Vagina (tissue), 2 donors: Measurements from ENCODE around the gene RAB11FIP4. TPM values are rescaled to one million over a fixed set of nuclear protein-coding genes. Genes with fewer than 3 reads are reported as not detected.
"Not testable (repeated sequence)": the region's sequence is repeated elsewhere in the genome, so short reads cannot be mapped to it uniquely, and the experiment has no call there.

ENCODE experiments used
- DNase-seq, 2 donors: peaks; one replicate each; pipeline ENCODE4 v3.0.0-alpha.2; 2017; ENCODE audit errors: extremely low spot score in 2 of 2
- H3K27ac ChIP-seq: fragments of 200-600 bp; sonication (generic); one replicate; pipeline ENCODE4 v1.5.1; 2019
- H3K27me3 ChIP-seq: fragments of 200-600 bp; sonication (generic); one replicate; pipeline ENCODE4 v1.5.1; 2019
- H3K36me3 ChIP-seq, 2 donors: fragments of 200-600 bp; sonication (generic); one replicate each; pipeline ENCODE4 v1.5.1; 2017 to 2019
- H3K4me1 ChIP-seq: fragments of 200-600 bp; sonication (generic); one replicate; pipeline ENCODE4 v1.5.1; 2019
- H3K4me3 ChIP-seq, 2 donors: fragments of 200-600 bp; sonication (generic); 1 replicate in 1 of 2; 2 replicates in 1 of 2; pipeline ENCODE4 v1.5.1; 2016 to 2019
- H3K9me3 ChIP-seq: fragments of 200-600 bp; sonication (generic); one replicate; pipeline ENCODE4 v1.5.1; 2019
- POLR2A ChIP-seq, 2 donors: fragments of 450-650 bp; IDR thresholded peaks; one replicate each; pipeline ENCODE4 v1.6.1; 2017; ENCODE audit warnings: antibody characterized with exemption in 2 of 2, mild to moderate bottlenecking in 2 of 2, moderate library complexity in 2 of 2
- POLR2AphosphoS5 ChIP-seq, 2 donors: sonication (generic); formaldehyde crosslinking; IDR thresholded peaks; one replicate each; pipeline ENCODE4 v1.9.0; 2017; ENCODE audit warnings: antibody characterized with exemption in 2 of 2, mild to moderate bottlenecking in 2 of 2, low read depth in 1 of 2; ENCODE audit not compliant: insufficient read depth in 1 of 2
- intact Hi-C: fragments of 100-400 bp; cut with DNase I; formaldehyde crosslinking; loops from one replicate; pipeline ENCODE4 v1.15.1; 2023
- total RNA-seq: library from RNA; depleted of rRNA; stranded (reverse); fragments of >200 nt; gene quantifications from one replicate; pipeline ENCODE4 v1.2.3, GENCODE V29; 2016
- TF ChIP-seq, protein P1 (sequence below), 3 experiments: fragments of 450-650 bp in 2 of 3; fragments of 200-600 bp in 1 of 3; sonication (generic) in 1 of 3; IDR thresholded peaks; one replicate each; pipeline ENCODE4 v1.5.1; 2017 to 2019; ENCODE audit warnings: antibody characterized with exemption in 3 of 3, mild to moderate bottlenecking in 2 of 3, moderate library complexity in 2 of 3

Gene RAB11FIP4
- total RNA-seq, 1 donor from 2014 or later: 11.0 TPM

DNA sequence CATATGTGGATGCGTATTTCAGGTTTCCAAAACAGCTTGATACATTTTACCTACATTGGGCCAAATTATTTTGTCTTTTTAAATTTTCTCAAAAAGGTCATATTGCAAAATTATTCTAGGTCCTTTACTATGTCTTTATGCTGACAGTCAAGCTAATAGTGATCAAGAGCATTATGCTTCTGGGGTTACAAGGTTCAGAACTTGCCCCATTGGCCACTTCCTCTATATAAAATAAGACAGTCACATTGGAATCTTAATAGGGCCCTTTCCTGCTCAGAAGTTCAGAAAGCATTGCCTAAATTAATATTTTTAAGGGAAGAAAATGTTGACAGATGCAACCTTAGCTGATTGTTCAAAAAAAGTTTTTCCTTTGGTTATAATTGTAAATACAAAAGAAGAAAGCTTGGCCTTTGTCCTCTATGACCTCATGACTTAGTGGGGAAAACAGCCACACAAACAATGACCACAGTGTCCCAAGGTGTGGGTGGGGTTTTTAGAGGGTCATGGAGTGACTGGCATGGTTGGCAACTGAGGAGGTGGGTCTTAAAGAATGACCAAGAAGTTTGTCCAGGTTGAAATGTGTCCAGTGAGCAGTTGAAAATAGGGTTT lies 11.8 kb upstream of the RAB11FIP4 start:
- Histone ChIP-seq H3K27me3 (no peaks in the 10 kb centered on the region), H3K4me1 (no peaks in the 10 kb centered on the region), H3K4me3 (no peak overlapping the region), H3K27ac (no peak overlapping the region), H3K36me3 (no peaks in the 10 kb centered on the region), H3K9me3 (no peaks in the 10 kb centered on the region)
- TF ChIP-seq, protein P1, sequence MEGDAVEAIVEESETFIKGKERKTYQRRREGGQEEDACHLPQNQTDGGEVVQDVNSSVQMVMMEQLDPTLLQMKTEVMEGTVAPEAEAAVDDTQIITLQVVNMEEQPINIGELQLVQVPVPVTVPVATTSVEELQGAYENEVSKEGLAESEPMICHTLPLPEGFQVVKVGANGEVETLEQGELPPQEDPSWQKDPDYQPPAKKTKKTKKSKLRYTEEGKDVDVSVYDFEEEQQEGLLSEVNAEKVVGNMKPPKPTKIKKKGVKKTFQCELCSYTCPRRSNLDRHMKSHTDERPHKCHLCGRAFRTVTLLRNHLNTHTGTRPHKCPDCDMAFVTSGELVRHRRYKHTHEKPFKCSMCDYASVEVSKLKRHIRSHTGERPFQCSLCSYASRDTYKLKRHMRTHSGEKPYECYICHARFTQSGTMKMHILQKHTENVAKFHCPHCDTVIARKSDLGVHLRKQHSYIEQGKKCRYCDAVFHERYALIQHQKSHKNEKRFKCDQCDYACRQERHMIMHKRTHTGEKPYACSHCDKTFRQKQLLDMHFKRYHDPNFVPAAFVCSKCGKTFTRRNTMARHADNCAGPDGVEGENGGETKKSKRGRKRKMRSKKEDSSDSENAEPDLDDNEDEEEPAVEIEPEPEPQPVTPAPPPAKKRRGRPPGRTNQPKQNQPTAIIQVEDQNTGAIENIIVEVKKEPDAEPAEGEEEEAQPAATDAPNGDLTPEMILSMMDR (IDR thresholded peaks at IDR 0.05): no peak
- TF ChIP-seq POLR2A (IDR thresholded peaks at IDR 0.05) (no peak), POLR2AphosphoS5 (IDR thresholded peaks at IDR 0.05; ENCODE audit: insufficient read depth in 1 of 2, low read depth in 1 of 2) (no peak)
- intact Hi-C loops: no loop called here
- no peak for DNase-seq

DNA sequence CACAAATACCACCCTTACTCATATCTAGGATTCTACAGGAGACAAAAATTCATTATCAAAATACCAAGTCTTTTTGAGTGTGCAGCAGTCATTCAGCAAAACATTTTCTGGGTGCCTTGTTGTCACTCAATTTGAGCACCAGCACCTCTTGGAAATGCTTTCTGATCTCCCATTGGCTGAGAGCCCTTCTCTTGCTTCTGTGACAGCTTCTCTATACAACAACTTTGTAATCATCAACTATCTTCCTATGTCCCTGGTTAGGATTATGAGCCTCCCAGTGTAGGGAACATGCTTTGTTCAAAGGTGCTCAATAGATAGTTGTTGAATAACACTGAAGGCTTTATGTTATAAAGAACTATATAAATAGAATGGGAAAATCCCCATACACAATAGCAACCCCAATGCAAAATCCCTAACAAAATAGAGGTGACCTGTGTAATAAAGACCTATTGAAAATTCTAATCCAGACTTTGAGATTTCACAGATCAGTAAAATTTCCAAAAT lies 10.3 kb upstream of the RAB11FIP4 start:
- DNase-seq: no peak
- H3K36me3 ChIP-seq: no peaks in the 10 kb centered on the region
- H3K4me1 ChIP-seq: no peaks in the 10 kb centered on the region
- no peaks in the 10 kb centered on the region for H3K9me3 ChIP-seq
- H3K4me3 ChIP-seq: no peak overlapping the region
- TF ChIP-seq, protein P1 (IDR thresholded peaks at IDR 0.05): no peak
- TF ChIP-seq POLR2A (IDR thresholded peaks at IDR 0.05): no peak
- H3K27ac ChIP-seq: no peak overlapping the region
- H3K27me3 ChIP-seq: no peaks in the 10 kb centered on the region
- intact Hi-C loops: no loop called here

DNA sequence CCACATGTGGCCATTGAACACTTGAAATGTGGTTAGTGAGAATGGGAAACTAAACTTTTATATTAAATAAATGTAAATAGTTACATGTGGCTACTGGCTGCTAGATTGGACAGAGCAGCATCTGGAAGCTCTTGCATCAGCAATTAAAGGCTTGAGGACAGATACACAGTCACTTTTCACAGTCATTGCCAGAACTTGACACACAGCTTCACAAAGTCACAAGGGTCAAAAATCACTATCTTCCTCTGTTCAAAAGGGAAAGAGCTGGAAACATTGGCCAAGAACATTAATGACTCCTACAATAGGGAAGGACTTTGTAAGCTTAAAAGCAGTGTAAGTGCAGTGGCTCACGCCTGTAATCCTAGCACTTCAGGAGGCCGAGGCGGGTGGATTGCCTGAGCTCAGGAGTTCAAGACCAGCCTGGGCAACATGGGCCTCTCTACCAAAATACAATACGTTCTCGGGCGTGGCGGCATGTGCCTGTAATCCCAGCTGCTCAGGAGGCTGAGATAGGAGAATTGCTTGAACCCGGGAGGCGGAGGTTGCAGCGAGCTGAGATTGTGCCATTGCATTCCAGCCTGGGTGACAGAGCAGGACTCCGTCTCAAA lies 8.7 kb upstream of the RAB11FIP4 start:
- H3K4me3 ChIP-seq, intact Hi-C loops, H3K4me1 ChIP-seq, H3K27me3 ChIP-seq, H3K9me3 ChIP-seq, DNase-seq, H3K27ac ChIP-seq, H3K36me3 ChIP-seq: not testable (repeated sequence)

DNA sequence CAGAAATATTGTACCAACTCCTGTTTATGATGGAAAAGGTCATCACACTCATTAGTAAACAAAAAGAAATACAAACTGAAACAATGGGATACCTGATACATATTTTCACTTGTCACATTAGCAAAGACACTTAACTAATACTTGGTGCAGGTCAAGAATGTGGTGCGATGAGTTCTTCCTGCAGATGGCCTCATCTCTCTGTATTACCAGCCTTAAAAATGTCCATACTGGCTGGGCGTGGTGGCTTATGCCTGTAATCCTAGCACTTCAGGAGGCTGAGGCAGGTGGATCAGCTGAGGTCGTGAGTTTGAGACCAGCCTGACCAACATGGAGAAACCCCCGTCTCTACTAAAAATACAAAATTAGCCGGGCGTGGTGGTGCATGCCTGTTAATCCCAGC lies 8.0 kb upstream of the RAB11FIP4 start:
- H3K4me3 ChIP-seq, DNase-seq, H3K4me1 ChIP-seq, H3K9me3 ChIP-seq, H3K27me3 ChIP-seq, H3K36me3 ChIP-seq, intact Hi-C loops, H3K27ac ChIP-seq: not testable (repeated sequence)

DNA sequence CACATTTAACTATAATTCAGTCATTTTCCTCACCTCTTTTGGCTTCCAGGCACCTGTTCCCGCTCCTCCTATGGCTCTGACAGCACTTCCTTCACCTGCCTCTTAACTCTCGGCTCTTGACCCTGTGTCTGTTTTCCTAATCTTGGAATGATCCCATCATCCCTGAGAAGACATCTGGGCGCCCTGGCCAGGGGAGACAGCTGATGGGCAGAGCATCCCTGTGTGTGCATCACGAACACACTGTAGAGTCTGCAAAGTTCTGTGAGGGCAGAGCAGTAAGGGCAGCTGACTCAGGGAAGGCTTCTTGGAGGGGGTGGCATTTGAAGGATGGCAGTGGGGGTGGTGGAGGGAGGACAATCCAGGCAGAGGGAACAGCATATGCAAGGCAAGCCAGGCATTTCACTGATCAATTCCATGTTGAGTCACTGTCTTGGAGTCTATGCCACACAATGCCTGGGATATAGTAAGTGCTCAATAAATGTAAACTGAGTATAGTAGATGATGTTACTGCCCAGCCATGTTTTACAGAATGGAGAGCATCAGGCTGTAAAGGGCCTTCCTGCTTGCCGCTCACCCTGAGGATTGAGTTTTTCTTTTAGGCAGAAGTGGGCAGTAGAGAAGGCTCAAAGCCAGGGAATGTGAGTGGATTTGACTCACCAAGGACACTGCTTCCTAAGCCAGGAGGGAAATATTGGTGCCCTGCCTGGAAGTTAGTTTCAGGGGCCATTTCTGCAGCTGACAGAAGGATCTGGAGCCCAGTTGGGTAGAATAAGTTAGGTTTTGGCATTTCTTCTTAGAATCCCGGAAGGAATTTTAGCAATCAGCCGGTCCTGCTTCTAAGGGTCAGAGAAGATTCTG lies 5.8 kb upstream of the RAB11FIP4 start:
- Histone ChIP-seq H3K9me3 (no peaks in the 10 kb centered on the region), H3K27me3 (no peaks in the 10 kb centered on the region), H3K4me3 (no peak overlapping the region), H3K27ac (no peak overlapping the region), H3K4me1 (peaks cover under 1% of the 10 kb centered on the region), H3K36me3 (no peaks in the 10 kb centered on the region)
- TF ChIP-seq POLR2A (IDR thresholded peaks at IDR 0.05): no peak
- no peak for TF ChIP-seq POLR2AphosphoS5 (IDR thresholded peaks at IDR 0.05; ENCODE audit: insufficient read depth in 1 of 2, low read depth in 1 of 2)
- TF ChIP-seq, protein P1 (IDR thresholded peaks at IDR 0.05): no peak
- intact Hi-C loops: no loop called here
- DNase-seq: no peak
